Adipocyte (in vitro differentiated cells): Measurements from ENCODE around the gene SMIM11.

Experiments
- DNase-seq: peaks from one replicate; pipeline ENCODE4 v3.0.0-alpha.2; 2015; ENCODE audit warnings: low read depth
- H3K27me3 ChIP-seq: replicated peaks from 2 replicates; pipeline ENCODE4 v1.7.0; 2013; ENCODE audit warnings: mild to moderate bottlenecking, low read length, moderate library complexity; ENCODE audit not compliant: control insufficient read depth, insufficient read depth
- H3K36me3 ChIP-seq: 2 replicates; pipeline ENCODE4 v1.7.0; 2013; ENCODE audit warnings: low read length, mild to moderate bottlenecking, moderate library complexity; ENCODE audit not compliant: control insufficient read depth, insufficient read depth, severe bottlenecking
- H3K4me1 ChIP-seq: 2 replicates; pipeline ENCODE4 v1.7.0; 2013; ENCODE audit warnings: mild to moderate bottlenecking, low read length, moderate library complexity; ENCODE audit not compliant: control insufficient read depth, insufficient read depth
- H3K4me3 ChIP-seq: 2 replicates; pipeline ENCODE4 v1.7.0; 2013; ENCODE audit warnings: mild to moderate bottlenecking, low read length, moderate library complexity
- H3K9ac ChIP-seq: 2 replicates; pipeline ENCODE4 v1.7.0; 2013; ENCODE audit warnings: mild to moderate bottlenecking, low read length, moderate library complexity
- H3K9me3 ChIP-seq: 2 replicates; pipeline ENCODE4 v1.7.0; 2013; ENCODE audit warnings: mild to moderate bottlenecking, low read length, moderate library complexity; ENCODE audit not compliant: control insufficient read depth

The SMIM11 gene

DNA sequence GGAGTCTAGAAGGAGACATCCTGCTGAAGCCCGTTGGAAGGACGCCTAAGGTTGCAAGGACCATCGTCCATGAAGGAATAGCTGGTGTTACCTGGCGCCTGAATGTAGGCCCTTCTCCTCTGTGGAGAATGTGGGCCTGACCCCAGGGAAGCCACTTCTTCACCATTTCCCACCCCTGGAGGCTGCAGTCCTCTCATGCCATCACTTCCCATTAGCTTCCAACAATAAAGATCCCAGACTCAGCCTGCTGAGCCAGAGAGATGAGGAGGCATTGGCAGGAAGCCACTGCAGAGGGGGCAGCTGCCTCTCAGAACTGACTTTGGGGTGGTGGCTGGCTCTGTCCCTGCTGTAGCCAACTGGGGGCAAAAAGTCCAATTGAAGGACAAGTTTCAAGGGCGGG lies 32.8 kb upstream of the SMIM11 start:
- no peaks in the 10 kb centered on the region for H3K27me3 ChIP-seq
- no peak for DNase-seq
- peaks cover 19% of the 10 kb centered on the region for H3K4me1 ChIP-seq
- H3K4me3 ChIP-seq: no peak overlapping the region
- H3K9ac ChIP-seq: no peak overlapping the region
- no peaks in the 10 kb centered on the region for H3K36me3 ChIP-seq
- H3K9me3 ChIP-seq: no peaks in the 10 kb centered on the region

DNA sequence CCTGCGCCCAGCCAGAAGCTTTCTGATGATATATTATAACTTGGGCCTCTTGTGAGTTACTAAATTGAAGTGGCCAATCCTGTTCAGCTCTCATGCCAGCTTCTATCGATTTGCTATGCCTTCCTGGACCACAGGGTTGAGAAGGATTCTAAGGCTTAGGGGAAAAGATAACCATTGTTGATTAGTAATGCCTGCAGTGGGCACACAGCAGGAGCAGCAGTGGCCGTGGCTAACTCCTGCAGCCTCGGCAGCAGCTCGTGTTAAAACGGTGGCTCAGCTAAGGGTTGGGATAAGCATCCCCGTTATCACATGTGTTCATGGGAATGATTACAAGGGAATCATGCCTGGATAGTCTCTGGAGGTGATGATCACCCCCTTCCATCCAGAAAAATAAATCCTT lies 32.0 kb upstream of the SMIM11 start:
- Histone ChIP-seq H3K4me3 (no peak overlapping the region), H3K9ac (no peak overlapping the region), H3K9me3 (no peaks in the 10 kb centered on the region), H3K36me3 (no peaks in the 10 kb centered on the region), H3K4me1 (peaks cover 19% of the 10 kb centered on the region), H3K27me3 (no peaks in the 10 kb centered on the region)
- no peak for DNase-seq

DNA sequence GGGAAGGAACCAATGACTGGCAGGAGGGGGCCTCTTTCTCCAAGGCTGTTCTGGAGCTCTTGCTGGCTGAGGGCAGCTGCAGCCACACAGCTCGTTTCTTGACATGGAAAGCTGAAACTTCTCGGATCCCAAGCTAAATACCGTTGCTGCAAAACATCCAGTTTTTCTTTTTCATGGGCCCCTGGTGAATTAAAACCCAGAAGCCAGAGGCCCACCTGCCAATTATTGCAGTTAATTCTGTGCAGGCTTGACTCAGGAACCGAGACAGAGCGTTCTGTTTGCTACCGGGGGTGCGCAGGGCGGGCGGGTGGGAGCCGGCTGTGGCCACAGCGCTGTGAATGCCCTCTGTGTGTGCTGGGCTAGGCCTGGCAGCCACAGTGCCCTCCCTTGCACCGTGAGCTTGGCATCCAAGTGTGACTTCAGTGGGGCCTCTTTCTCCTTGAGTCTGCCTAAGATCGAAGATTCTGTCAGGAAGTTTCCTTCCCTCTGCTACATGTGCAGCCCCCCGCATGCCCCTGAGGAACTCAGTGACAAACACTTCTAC lies 31.4 kb upstream of the SMIM11 start:
- H3K4me1 ChIP-seq: peaks cover 19% of the 10 kb centered on the region
- no peak overlapping the region for H3K4me3 ChIP-seq
- no peaks in the 10 kb centered on the region for H3K36me3 ChIP-seq
- no peak for DNase-seq
- H3K9me3 ChIP-seq: no peaks in the 10 kb centered on the region
- H3K9ac ChIP-seq: no peak overlapping the region
- H3K27me3 ChIP-seq: no peaks in the 10 kb centered on the region

DNA sequence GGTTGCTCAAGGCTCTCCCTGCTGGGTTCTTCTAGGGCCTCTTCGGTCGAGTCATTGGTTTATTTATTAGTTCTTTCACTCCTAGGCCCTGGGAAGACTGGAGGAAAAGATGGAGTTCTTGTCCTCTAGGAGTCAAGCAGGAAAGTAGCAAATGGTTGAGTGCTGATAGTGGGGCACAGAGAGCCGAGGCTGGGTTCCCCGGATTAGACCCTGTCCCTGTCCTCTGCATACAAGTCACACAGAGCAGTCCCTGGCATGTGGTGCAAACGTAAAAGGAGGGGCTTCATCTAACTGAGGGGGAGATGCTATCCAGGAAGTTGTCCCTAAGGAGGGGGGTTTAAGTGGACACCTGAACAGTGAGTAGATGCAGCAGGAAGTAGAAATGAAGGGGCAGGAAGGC lies 30.7 kb upstream of the SMIM11 start:
- Histone ChIP-seq H3K27me3 (no peaks in the 10 kb centered on the region), H3K9me3 (no peaks in the 10 kb centered on the region), H3K36me3 (no peaks in the 10 kb centered on the region), H3K4me1 (peaks cover 19% of the 10 kb centered on the region), H3K4me3 (no peak overlapping the region), H3K9ac (no peak overlapping the region)
- DNase-seq: no peak

DNA sequence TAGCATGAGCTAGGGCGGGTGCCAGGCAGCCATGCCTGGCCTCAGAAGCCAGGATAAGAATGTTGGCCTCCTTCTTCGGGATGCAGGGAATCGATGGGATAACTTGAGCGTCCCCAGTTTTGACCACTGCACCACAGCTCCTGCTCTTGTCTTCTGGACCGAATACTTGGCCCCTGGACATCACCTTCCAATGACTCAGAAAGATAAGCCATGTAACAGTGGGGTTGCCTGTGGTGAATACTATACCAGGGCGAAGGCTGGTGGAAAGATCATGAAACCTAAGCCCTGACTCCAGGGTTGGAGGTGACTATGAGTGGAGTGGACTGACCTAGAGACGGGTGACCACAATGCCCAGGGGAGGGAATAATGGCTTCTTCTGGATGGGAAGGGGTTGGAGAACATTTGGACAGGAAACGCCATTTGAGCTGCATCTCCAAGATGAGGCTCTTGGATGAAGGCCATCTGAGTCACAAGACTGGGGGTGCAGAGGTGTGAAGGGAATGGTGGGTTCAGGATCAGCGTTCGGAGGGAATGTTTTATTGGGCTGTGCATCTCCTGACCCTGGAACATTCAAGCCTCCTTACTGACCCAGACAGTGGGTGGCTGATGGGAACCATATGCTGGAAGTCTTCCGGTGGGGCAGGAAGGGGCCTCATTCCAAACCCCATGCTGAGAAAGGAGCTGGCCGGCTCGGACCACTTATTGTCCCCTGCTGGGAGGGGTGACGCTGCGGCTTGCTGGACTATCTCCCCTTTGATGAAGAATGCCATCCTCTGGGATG lies 30.0 kb upstream of the SMIM11 start:
- H3K9me3 ChIP-seq: no peaks in the 10 kb centered on the region
- H3K4me1 ChIP-seq: peaks cover 19% of the 10 kb centered on the region
- peak; percentile 21 for DNase-seq
- no peak overlapping the region for H3K9ac ChIP-seq
- H3K27me3 ChIP-seq: no peaks in the 10 kb centered on the region
- no peaks in the 10 kb centered on the region for H3K36me3 ChIP-seq
- H3K4me3 ChIP-seq: no peak overlapping the region

DNA sequence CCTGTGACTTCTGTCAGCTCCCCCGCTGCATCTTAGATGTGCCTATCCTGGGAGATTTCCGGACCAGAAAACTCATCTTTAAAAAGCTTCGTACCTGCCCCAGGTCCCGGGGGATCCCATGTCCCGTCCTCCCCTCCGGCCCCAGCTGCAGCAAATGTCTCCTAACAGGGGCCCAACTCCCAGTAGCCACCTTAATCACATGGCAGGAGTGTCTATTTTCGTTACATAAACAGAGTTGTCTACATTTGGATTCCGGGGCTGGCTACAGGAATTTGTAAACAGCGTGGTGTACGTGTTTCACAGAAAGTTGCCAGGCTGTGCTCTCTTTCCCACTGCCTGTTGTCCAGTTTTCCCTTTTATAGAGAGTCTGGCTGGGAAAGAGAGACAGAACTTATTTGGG lies 29.4 kb upstream of the SMIM11 start:
- DNase-seq: peak; percentile 47
- peaks cover 19% of the 10 kb centered on the region for H3K4me1 ChIP-seq
- H3K9ac ChIP-seq: peak overlapping the region; percentile 37
- no peaks in the 10 kb centered on the region for H3K9me3 ChIP-seq
- H3K4me3 ChIP-seq: no peak overlapping the region
- H3K27me3 ChIP-seq: no peaks in the 10 kb centered on the region
- H3K36me3 ChIP-seq: no peaks in the 10 kb centered on the region

DNA sequence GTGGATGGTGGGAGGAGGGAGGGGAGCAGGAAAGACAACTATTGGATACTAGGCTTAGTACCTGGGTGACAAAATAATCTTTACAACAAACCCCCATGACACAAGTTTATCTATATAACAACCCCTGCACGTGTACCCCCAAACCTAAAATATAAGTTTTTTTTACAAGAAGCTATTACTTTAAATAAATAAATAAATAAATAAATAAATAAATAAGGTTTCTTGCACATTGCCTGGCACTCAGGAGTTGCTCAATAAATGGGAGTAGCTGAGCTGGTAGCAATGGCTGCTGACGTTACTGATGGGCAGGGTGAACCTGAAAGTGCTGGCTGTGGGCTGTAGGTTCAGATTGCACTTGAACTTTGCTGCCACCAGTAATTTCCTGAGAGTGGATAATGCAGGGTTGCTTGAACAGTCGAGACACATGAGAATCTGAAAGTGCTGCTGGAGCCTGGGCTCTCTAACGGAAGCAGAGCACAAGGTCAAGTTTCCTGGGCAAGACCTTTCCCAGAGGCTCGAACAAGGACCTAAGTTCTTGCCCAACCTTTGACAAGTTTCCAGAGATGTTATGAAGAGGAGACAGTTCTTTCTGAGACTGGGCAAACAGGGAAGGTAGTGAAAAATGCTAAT lies 26.3 kb upstream of the SMIM11 start:
- Histone ChIP-seq H3K36me3 (no peaks in the 10 kb centered on the region), H3K9ac (no peak overlapping the region), H3K4me1 (peaks cover 19% of the 10 kb centered on the region), H3K9me3 (no peaks in the 10 kb centered on the region), H3K27me3 (no peaks in the 10 kb centered on the region), H3K4me3 (no peak overlapping the region)
- no peak for DNase-seq

DNA sequence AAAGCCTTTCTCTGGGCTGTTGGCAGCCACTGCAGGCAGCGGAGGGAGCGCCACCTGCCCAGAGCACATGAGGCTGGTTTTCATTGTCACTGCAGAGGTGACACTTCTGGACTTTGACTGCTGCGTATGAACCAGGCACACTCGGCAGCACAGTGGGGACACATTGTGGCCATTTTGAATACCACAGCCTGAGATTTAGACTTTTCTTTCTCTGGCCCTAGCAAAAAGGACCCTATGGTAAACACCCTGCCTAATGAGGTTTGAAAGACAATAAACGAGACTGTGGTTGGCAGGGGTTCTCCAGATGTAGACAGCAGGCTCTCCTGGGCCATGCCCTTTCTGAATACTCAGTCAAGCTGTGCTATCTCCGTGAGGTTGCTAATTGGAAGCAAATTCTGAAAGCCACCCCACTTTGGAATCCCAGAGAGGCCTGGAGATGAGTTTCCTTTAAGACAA lies 23.5 kb upstream of the SMIM11 start:
- no peak overlapping the region for H3K9ac ChIP-seq
- no peaks in the 10 kb centered on the region for H3K36me3 ChIP-seq
- no peaks in the 10 kb centered on the region for H3K4me1 ChIP-seq
- peak; percentile 74 for DNase-seq
- no peaks in the 10 kb centered on the region for H3K9me3 ChIP-seq
- H3K27me3 ChIP-seq: no peaks in the 10 kb centered on the region
- no peak overlapping the region for H3K4me3 ChIP-seq

DNA sequence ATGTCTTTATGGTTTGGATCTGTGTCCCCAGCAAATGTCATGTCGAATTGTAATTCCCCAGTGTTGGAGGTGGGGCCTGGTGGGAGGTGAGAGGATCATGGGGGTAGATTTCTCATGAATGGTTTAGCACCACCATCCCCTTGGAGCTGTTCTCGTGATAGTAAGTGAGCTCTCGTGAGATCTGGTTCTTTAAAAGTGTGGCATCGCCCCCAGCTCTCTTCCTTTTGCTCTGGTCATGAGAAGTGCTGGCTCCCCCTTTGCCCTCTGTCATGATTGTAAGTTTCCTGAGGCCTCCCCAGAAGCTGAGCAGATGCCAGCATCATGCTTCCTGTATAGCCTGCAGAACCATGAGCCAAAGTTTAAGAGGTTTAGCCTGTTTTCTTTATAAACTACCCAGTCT lies 22.8 kb upstream of the SMIM11 start:
- Histone ChIP-seq H3K36me3 (no peaks in the 10 kb centered on the region), H3K4me1 (no peaks in the 10 kb centered on the region), H3K4me3 (no peak overlapping the region), H3K9me3 (no peaks in the 10 kb centered on the region), H3K27me3 (no peaks in the 10 kb centered on the region), H3K9ac (no peak overlapping the region)
- no peak for DNase-seq

DNA sequence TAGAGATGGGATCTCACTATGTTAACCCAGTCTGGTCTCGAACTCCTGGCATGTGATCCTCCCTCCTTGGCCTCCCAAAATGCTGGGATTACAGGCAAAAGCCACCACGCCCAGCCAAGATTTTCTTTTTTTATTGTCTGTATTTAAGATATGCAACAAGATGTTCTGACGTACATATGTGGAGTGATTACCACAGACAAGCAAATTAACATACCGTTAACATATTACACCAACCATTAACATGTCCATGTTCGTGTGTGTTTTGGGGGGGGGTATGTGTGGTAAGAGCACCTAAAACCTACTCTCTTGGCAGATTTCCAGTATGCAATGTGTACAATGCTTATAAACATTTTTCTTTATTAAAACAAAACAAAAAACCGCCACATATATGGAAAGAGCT lies 22.1 kb upstream of the SMIM11 start:
- no peak for DNase-seq
- Histone ChIP-seq H3K4me3 (no peak overlapping the region), H3K9me3 (no peaks in the 10 kb centered on the region), H3K4me1 (no peaks in the 10 kb centered on the region), H3K36me3 (no peaks in the 10 kb centered on the region), H3K27me3 (no peaks in the 10 kb centered on the region), H3K9ac (no peak overlapping the region)

DNA sequence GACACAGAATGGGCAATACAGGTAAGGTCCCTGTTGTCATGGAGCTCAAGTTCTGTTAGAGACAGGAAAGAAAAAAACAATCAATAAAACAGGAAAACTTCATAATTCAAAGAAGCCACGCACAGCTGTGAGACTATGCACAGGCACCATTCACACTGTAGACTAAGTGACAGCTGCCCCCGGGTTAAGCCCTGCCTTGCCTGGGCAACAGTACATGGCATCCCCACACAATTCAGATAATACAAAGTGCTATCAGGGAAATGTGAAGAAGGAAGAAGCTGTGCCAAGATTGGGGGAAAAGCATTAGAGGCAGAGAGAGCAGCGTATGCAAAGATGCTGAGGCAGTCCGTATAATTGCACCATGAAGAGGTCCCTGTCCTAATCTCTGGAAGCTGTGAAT lies 20.5 kb upstream of the SMIM11 start:
- no peak overlapping the region for H3K9ac ChIP-seq
- DNase-seq: no peak
- H3K9me3 ChIP-seq: no peaks in the 10 kb centered on the region
- no peaks in the 10 kb centered on the region for H3K27me3 ChIP-seq
- H3K36me3 ChIP-seq: no peaks in the 10 kb centered on the region
- no peak overlapping the region for H3K4me3 ChIP-seq
- no peaks in the 10 kb centered on the region for H3K4me1 ChIP-seq
